GM23338 (cell line): Measurements from ENCODE around the gene PLSCR2. TPM values are rescaled to one million over a fixed set of nuclear protein-coding genes. Genes with fewer than 3 reads are reported as not detected.

ENCODE experiments used
- ATAC-seq: fragments of 200-7000 bp; cut with Tn5 transposase; 3 replicates; pipeline ENCODE4 v1.9.1; 2020
- DNase-seq: peaks from one replicate; pipeline ENCODE4 v3.0.0-alpha.2; 2015; ENCODE audit warnings: low spot score
- H2AFZ ChIP-seq: fragments of 200-600 bp; sonication (generic); 2 replicates; pipeline ENCODE4 v1.8.0; 2016; ENCODE audit warnings: antibody characterized with exemption, mild to moderate bottlenecking, moderate library complexity
- H3F3A ChIP-seq: fragments of 200-600 bp; sonication (generic); replicated peaks from 2 replicates; pipeline ENCODE4 v1.8.0; 2017; ENCODE audit warnings: antibody characterized with exemption, mixed run types, low read depth
- H3K27ac ChIP-seq: fragments of 200-600 bp; sonication (generic); 2 replicates; pipeline ENCODE4 v1.6.1; 2016; ENCODE audit warnings: low read depth
- H3K27me3 ChIP-seq: fragments of 200-600 bp; sonication (generic); 2 replicates; pipeline ENCODE4 v1.8.0; 2016; ENCODE audit warnings: mild to moderate bottlenecking, mixed run types, moderate library complexity; ENCODE audit not compliant: insufficient read depth
- H3K36me3 ChIP-seq: fragments of 200-600 bp; sonication (generic); 2 replicates; pipeline ENCODE4 v1.8.0; 2016; ENCODE audit warnings: mild to moderate bottlenecking; ENCODE audit not compliant: insufficient read depth
- H3K4me1 ChIP-seq: fragments of 200-600 bp; sonication (generic); 2 replicates; pipeline ENCODE4 v1.8.0; 2016; ENCODE audit warnings: mild to moderate bottlenecking, moderate library complexity; ENCODE audit not compliant: insufficient read depth
- H3K4me2 ChIP-seq: fragments of 200-600 bp; sonication (generic); 2 replicates; pipeline ENCODE4 v1.7.1; 2017; ENCODE audit warnings: mixed run types
- H3K4me3 ChIP-seq: fragments of 200-600 bp; sonication (generic); 2 replicates; pipeline ENCODE4 v1.6.1; 2016; ENCODE audit warnings: mixed run types
- H3K79me2 ChIP-seq: fragments of 200-600 bp; sonication (generic); replicated peaks from 2 replicates; pipeline ENCODE4 v1.8.0; 2017; ENCODE audit warnings: mild to moderate bottlenecking; ENCODE audit not compliant: insufficient read depth
- H3K9me2 ChIP-seq: fragments of 200-600 bp; sonication (generic); 2 replicates; pipeline ENCODE4 v1.8.0; 2017; ENCODE audit not compliant: insufficient read depth
- H4K20me1 ChIP-seq: fragments of 200-600 bp; sonication (generic); replicated peaks from 2 replicates; pipeline ENCODE4 v1.8.0; 2017; ENCODE audit warnings: mild to moderate bottlenecking; ENCODE audit not compliant: insufficient read depth
- H3K27ac Mint-ChIP-seq: 2 replicates; pipeline ENCODE4 v1.8.0; 2020; ENCODE audit warnings: inconsistent platforms, mild to moderate bottlenecking, moderate library complexity, mixed read lengths
- H3K27me3 Mint-ChIP-seq: 3 replicates; pipeline ENCODE4 v1.8.0; 2022; ENCODE audit warnings: low read depth, mild to moderate bottlenecking, moderate library complexity, mixed read lengths, inconsistent platforms; ENCODE audit not compliant: insufficient read depth, poor library complexity
- H3K36me3 Mint-ChIP-seq: 3 replicates; pipeline ENCODE4 v1.8.0; 2021; ENCODE audit warnings: low read depth, mild to moderate bottlenecking, inconsistent platforms, moderate library complexity, mixed read lengths
- H3K4me1 Mint-ChIP-seq: 3 replicates; pipeline ENCODE4 v1.8.0; 2020; ENCODE audit warnings: mild to moderate bottlenecking, inconsistent platforms, mixed read lengths
- H3K4me3 Mint-ChIP-seq: 3 replicates; pipeline ENCODE4 v1.8.0; 2021; ENCODE audit warnings: moderate library complexity, mild to moderate bottlenecking, inconsistent platforms, mixed read lengths
- H3K9me3 Mint-ChIP-seq: 3 replicates; pipeline ENCODE4 v1.8.0; 2020; ENCODE audit warnings: moderate library complexity, mild to moderate bottlenecking, inconsistent platforms, mixed read lengths
- CREB1 ChIP-seq: fragments of 250-450 bp; sonication (Bioruptor Pico); IDR thresholded peaks from 2 replicates; pipeline ENCODE4 v1.5.0; 2020; ENCODE audit warnings: low read depth, mild to moderate bottlenecking, moderate library complexity
- CTCF ChIP-seq, 2 experiments: fragments of 200-600 bp in 1 of 2; sonication (generic) in 1 of 2; conservative IDR thresholded peaks; 2 replicates each; pipeline versions ENCODE4 v1.5.1 to v1.6.1; 2016 to 2017; ENCODE audit warnings: antibody characterized with exemption in 2 of 2, low read depth in 2 of 2, mild to moderate bottlenecking in 2 of 2, moderate library complexity in 1 of 2
- ETS1 ChIP-seq: IDR thresholded peaks from 2 replicates; pipeline ENCODE4 v1.6.1; 2016; ENCODE audit warnings: antibody characterized with exemption
- EZH2 ChIP-seq: fragments of 200-600 bp; sonication (generic); IDR thresholded peaks from one replicate; pipeline ENCODE4 v1.8.0; 2017; ENCODE audit warnings: antibody characterized with exemption, mild to moderate bottlenecking, low read depth; ENCODE audit not compliant: unreplicated experiment
- EZH2phosphoT487 ChIP-seq: fragments of 200-600 bp; sonication (generic); IDR thresholded peaks from one replicate; pipeline ENCODE4 v1.8.1; 2018; ENCODE audit warnings: antibody characterized with exemption; ENCODE audit not compliant: unreplicated experiment
- JUNB ChIP-seq: IDR thresholded peaks from one replicate; pipeline ENCODE4 v1.6.1; 2016; ENCODE audit warnings: antibody characterized with exemption; ENCODE audit not compliant: unreplicated experiment
- NANOG ChIP-seq: IDR thresholded peaks from 2 replicates; pipeline ENCODE4 v1.6.1; 2016; ENCODE audit warnings: antibody characterized with exemption, borderline replicate concordance
- POLR2AphosphoS5 ChIP-seq: IDR thresholded peaks from 2 replicates; pipeline ENCODE4 v1.6.1; 2016; ENCODE audit warnings: antibody characterized with exemption, low read depth
- STAT1 ChIP-seq: IDR thresholded peaks from one replicate; pipeline ENCODE4 v1.6.1; 2016; ENCODE audit warnings: antibody characterized with exemption; ENCODE audit not compliant: unreplicated experiment
- ZNF114 ChIP-seq: fragments of 250-450 bp; sonication (Bioruptor Pico); IDR thresholded peaks from 2 replicates; pipeline ENCODE4 v1.5.0; 2020; ENCODE audit warnings: mild to moderate bottlenecking, moderate library complexity
- ZNF331 ChIP-seq: fragments of 250-450 bp; sonication (Bioruptor Pico); IDR thresholded peaks from 2 replicates; pipeline ENCODE4 v1.5.0; 2020; ENCODE audit warnings: low read depth, mild to moderate bottlenecking, moderate library complexity
- polyA plus RNA-seq: library from polyadenylated mRNA; unstranded; fragments of >200 nt; fragmentation: Nextera tagmentation; extraction: Ambion mirVana; gene quantifications from 2 replicates; pipeline ENCODE4 v1.2.1, GENCODE V29; 2016
- total RNA-seq: library from RNA; depleted of rRNA; stranded (reverse); fragments of >200 nt; shearing (Covaris generic); gene quantifications from 2 replicates; pipeline ENCODE4 v1.2.3, GENCODE V29; 2014
- TF ChIP-seq, protein P1 (sequence below): fragments of 250-450 bp; sonication (Bioruptor Pico); IDR thresholded peaks from 2 replicates; pipeline ENCODE4 v1.5.0; 2020; ENCODE audit warnings: mild to moderate bottlenecking, moderate library complexity
- TF ChIP-seq, protein P2 (sequence below): IDR thresholded peaks from one replicate; pipeline ENCODE4 v1.6.1; 2018; ENCODE audit warnings: antibody characterized with exemption; ENCODE audit not compliant: unreplicated experiment

Gene PLSCR2
- total and polyA plus RNA-seq, 2 experiments from 2014 or later, result 0.55 TPM; not detected in 1

GRCh38 chr3:146470425-146470990, 1.1 kb upstream of the PLSCR2 start:
- Histone ChIP-seq H3K79me2 (no peaks in the 10 kb centered on the region), H3K4me2 (peak overlapping the region; percentile 69), H3F3A (no peaks in the 10 kb centered on the region), H3K27me3 (no peaks in the 10 kb centered on the region), H3K36me3 (no peaks in the 10 kb centered on the region), H3K27ac (peak overlapping the region; percentile 89), H2AFZ (no peak overlapping the region), H3K4me1 (no peaks in the 10 kb centered on the region), H3K4me3 (peak overlapping the region; percentile 65; the same call in 1 of the 2 replicates), H3K9me2 (no peaks in the 10 kb centered on the region), H4K20me1 (no peaks in the 10 kb centered on the region)
- Mint-ChIP-seq H3K27me3 (peaks cover 5% of the 10 kb centered on the region), H3K27ac (peak overlapping the region; percentile 38; the same call in 1 of the 2 replicates), H3K4me3 (peak overlapping the region; percentile 73), H3K9me3 (no peaks in the 10 kb centered on the region), H3K36me3 (no peaks in the 10 kb centered on the region), H3K4me1 (peaks cover 4% of the 10 kb centered on the region; the same call in 2 of the 3 replicates)
- TF ChIP-seq ZNF331 (CRISPR knock-in tag) (no peak), ZNF114 (CRISPR knock-in tag) (no peak), ETS1 (no peak), STAT1 (no peak), NANOG (no peak), EZH2 (no peak), CREB1 (CRISPR knock-in tag) (no peak), JUNB (no peak), EZH2phosphoT487 (no peak), POLR2AphosphoS5 (no peak), CTCF (conservative IDR thresholded peaks at IDR 0.05; ENCODE audit: low read depth in 2 of 2) (no peak)
- TF ChIP-seq, protein P1, sequence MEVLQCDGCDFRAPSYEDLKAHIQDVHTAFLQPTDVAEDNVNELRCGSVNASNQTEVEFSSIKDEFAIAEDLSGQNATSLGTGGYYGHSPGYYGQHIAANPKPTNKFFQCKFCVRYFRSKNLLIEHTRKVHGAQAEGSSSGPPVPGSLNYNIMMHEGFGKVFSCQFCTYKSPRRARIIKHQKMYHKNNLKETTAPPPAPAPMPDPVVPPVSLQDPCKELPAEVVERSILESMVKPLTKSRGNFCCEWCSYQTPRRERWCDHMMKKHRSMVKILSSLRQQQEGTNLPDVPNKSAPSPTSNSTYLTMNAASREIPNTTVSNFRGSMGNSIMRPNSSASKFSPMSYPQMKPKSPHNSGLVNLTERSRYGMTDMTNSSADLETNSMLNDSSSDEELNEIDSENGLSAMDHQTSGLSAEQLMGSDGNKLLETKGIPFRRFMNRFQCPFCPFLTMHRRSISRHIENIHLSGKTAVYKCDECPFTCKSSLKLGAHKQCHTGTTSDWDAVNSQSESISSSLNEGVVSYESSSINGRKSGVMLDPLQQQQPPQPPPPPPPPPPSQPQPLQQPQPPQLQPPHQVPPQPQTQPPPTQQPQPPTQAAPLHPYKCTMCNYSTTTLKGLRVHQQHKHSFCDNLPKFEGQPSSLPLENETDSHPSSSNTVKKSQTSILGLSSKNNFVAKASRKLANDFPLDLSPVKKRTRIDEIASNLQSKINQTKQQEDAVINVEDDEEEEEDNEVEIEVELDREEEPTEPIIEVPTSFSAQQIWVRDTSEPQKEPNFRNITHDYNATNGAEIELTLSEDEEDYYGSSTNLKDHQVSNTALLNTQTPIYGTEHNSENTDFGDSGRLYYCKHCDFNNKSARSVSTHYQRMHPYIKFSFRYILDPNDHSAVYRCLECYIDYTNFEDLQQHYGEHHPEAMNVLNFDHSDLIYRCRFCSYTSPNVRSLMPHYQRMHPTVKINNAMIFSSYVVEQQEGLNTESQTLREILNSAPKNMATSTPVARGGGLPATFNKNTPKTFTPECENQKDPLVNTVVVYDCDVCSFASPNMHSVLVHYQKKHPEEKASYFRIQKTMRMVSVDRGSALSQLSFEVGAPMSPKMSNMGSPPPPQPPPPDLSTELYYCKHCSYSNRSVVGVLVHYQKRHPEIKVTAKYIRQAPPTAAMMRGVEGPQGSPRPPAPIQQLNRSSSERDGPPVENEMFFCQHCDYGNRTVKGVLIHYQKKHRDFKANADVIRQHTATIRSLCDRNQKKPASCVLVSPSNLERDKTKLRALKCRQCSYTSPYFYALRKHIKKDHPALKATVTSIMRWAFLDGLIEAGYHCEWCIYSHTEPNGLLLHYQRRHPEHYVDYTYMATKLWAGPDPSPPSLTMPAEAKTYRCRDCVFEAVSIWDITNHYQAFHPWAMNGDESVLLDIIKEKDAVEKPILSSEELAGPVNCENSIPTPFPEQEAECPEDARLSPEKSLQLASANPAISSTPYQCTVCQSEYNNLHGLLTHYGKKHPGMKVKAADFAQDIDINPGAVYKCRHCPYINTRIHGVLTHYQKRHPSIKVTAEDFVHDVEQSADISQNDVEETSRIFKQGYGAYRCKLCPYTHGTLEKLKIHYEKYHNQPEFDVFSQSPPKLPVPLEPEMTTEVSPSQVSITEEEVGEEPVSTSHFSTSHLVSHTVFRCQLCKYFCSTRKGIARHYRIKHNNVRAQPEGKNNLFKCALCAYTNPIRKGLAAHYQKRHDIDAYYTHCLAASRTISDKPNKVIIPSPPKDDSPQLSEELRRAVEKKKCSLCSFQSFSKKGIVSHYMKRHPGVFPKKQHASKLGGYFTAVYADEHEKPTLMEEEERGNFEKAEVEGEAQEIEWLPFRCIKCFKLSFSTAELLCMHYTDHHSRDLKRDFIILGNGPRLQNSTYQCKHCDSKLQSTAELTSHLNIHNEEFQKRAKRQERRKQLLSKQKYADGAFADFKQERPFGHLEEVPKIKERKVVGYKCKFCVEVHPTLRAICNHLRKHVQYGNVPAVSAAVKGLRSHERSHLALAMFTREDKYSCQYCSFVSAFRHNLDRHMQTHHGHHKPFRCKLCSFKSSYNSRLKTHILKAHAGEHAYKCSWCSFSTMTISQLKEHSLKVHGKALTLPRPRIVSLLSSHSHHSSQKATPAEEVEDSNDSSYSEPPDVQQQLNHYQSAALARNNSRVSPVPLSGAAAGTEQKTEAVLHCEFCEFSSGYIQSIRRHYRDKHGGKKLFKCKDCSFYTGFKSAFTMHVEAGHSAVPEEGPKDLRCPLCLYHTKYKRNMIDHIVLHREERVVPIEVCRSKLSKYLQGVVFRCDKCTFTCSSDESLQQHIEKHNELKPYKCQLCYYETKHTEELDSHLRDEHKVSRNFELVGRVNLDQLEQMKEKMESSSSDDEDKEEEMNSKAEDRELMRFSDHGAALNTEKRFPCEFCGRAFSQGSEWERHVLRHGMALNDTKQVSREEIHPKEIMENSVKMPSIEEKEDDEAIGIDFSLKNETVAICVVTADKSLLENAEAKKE (CRISPR knock-in tag), result no peak
- TF ChIP-seq, protein P2, sequence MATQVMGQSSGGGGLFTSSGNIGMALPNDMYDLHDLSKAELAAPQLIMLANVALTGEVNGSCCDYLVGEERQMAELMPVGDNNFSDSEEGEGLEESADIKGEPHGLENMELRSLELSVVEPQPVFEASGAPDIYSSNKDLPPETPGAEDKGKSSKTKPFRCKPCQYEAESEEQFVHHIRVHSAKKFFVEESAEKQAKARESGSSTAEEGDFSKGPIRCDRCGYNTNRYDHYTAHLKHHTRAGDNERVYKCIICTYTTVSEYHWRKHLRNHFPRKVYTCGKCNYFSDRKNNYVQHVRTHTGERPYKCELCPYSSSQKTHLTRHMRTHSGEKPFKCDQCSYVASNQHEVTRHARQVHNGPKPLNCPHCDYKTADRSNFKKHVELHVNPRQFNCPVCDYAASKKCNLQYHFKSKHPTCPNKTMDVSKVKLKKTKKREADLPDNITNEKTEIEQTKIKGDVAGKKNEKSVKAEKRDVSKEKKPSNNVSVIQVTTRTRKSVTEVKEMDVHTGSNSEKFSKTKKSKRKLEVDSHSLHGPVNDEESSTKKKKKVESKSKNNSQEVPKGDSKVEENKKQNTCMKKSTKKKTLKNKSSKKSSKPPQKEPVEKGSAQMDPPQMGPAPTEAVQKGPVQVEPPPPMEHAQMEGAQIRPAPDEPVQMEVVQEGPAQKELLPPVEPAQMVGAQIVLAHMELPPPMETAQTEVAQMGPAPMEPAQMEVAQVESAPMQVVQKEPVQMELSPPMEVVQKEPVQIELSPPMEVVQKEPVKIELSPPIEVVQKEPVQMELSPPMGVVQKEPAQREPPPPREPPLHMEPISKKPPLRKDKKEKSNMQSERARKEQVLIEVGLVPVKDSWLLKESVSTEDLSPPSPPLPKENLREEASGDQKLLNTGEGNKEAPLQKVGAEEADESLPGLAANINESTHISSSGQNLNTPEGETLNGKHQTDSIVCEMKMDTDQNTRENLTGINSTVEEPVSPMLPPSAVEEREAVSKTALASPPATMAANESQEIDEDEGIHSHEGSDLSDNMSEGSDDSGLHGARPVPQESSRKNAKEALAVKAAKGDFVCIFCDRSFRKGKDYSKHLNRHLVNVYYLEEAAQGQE, result no peak
- ATAC-seq (no peak), DNase-seq (peak; percentile 30)
